ENCODE results near the gene PKIB. TPM values are rescaled to one million over a fixed set of nuclear protein-coding genes. Genes with fewer than 3 reads are reported as not detected.

Gene PKIB
- total RNA-seq, 1 donor from 2014 or later: 202 TPM

- no peaks in the 10 kb centered on the region for H3K36me3 ChIP-seq
- H3K4me1 ChIP-seq: peaks cover 18% of the 10 kb centered on the region
- H3K4me3 ChIP-seq: no peak overlapping the region
- no peak overlapping the region for H3K4me2 ChIP-seq
- H3K27me3 ChIP-seq: no peaks in the 10 kb centered on the region
- H3K9me3 ChIP-seq (ENCODE audit: low read depth): no peaks in the 10 kb centered on the region
- no peaks in the 10 kb centered on the region for H4K20me1 ChIP-seq (ENCODE audit: low read depth)
- Mint-ChIP-seq H3K4me3 (no peak overlapping the region), H3K36me3 (no peaks in the 10 kb centered on the region), H3K4me1 (peaks cover 19% of the 10 kb centered on the region), H3K9me3 (no peaks in the 10 kb centered on the region), H3K27ac (peak overlapping the region; percentile 44), H3K27me3 (ENCODE audit: insufficient read depth, low read depth) (peaks cover 5% of the 10 kb centered on the region)
- H3K27ac ChIP-seq: no peak overlapping the region
- H2AFZ ChIP-seq (replicated peaks): peak overlapping the region; percentile 19
- H3K79me2 ChIP-seq (ENCODE audit: low read depth): no peaks in the 10 kb centered on the region
- no peak overlapping the region for H3K9ac ChIP-seq
- no peak for DNase-seq (ENCODE audit: low spot score)
- TF ChIP-seq, protein P1, sequence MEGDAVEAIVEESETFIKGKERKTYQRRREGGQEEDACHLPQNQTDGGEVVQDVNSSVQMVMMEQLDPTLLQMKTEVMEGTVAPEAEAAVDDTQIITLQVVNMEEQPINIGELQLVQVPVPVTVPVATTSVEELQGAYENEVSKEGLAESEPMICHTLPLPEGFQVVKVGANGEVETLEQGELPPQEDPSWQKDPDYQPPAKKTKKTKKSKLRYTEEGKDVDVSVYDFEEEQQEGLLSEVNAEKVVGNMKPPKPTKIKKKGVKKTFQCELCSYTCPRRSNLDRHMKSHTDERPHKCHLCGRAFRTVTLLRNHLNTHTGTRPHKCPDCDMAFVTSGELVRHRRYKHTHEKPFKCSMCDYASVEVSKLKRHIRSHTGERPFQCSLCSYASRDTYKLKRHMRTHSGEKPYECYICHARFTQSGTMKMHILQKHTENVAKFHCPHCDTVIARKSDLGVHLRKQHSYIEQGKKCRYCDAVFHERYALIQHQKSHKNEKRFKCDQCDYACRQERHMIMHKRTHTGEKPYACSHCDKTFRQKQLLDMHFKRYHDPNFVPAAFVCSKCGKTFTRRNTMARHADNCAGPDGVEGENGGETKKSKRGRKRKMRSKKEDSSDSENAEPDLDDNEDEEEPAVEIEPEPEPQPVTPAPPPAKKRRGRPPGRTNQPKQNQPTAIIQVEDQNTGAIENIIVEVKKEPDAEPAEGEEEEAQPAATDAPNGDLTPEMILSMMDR (IDR thresholded peaks at IDR 0.05): no peak
- no peak for TF ChIP-seq EZH2phosphoT487 (IDR thresholded peaks at IDR 0.05)
- no peak for TF ChIP-seq EZH2 (IDR thresholded peaks at IDR 0.05)
- H3F3A ChIP-seq (ENCODE audit: low read depth): peaks cover 5% of the 10 kb centered on the region
Observed at GRCh38 chr6:122735582-122735981, 125.4 kb downstream of the PKIB start.

DNA sequence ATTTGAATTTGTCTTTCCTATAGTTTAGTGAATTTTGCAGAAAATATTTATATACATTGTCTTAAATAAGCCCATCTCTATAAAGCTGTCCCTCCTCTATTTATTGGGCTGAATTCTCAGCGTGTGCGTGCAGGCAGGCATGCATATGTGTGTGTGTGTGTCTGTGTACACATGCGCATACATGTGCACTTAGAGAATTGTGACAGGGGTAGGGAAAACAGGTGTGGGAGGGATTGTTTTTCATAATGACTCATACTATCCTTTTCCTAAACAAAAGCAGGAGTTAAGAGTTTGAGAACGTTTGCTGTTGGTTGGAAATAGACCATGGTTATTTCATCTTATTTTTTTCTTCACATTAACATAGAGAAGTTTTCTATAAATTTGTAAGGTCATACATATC, 126.0 kb downstream of the PKIB start:
- Mint-ChIP-seq H3K27me3 (ENCODE audit: insufficient read depth, low read depth) (peaks cover 5% of the 10 kb centered on the region), H3K9me3 (peaks cover under 1% of the 10 kb centered on the region), H3K36me3 (no peaks in the 10 kb centered on the region), H3K4me1 (peaks cover 19% of the 10 kb centered on the region), H3K4me3 (no peak overlapping the region), H3K27ac (peak overlapping the region; percentile 62)
- no peak for DNase-seq (ENCODE audit: low spot score)
- no peaks in the 10 kb centered on the region for H3K36me3 ChIP-seq
- no peaks in the 10 kb centered on the region for H3K27me3 ChIP-seq
- no peak overlapping the region for H2AFZ ChIP-seq (replicated peaks)
- H3K79me2 ChIP-seq (ENCODE audit: low read depth): no peaks in the 10 kb centered on the region
- H3K4me2 ChIP-seq: no peak overlapping the region
- no peak overlapping the region for H3K9ac ChIP-seq
- H3K9me3 ChIP-seq (ENCODE audit: low read depth): no peaks in the 10 kb centered on the region
- peaks cover 18% of the 10 kb centered on the region for H3K4me1 ChIP-seq
- H4K20me1 ChIP-seq (ENCODE audit: low read depth): no peaks in the 10 kb centered on the region
- TF ChIP-seq EZH2 (IDR thresholded peaks at IDR 0.05) (no peak), EZH2phosphoT487 (IDR thresholded peaks at IDR 0.05) (no peak)
- TF ChIP-seq, protein P1 (IDR thresholded peaks at IDR 0.05): no peak
- H3F3A ChIP-seq (ENCODE audit: low read depth): peaks cover 5% of the 10 kb centered on the region
- H3K4me3 ChIP-seq: no peak overlapping the region
- H3K27ac ChIP-seq: no peak overlapping the region

- Mint-ChIP-seq H3K4me3 (no peak overlapping the region), H3K36me3 (no peaks in the 10 kb centered on the region), H3K4me1 (peaks cover 19% of the 10 kb centered on the region), H3K27me3 (ENCODE audit: insufficient read depth, low read depth) (peaks cover 5% of the 10 kb centered on the region), H3K9me3 (peaks cover 5% of the 10 kb centered on the region), H3K27ac (no peak overlapping the region)
- Histone ChIP-seq H3K27me3 (no peaks in the 10 kb centered on the region), H3K79me2 (ENCODE audit: low read depth) (no peaks in the 10 kb centered on the region), H3K4me1 (peaks cover 18% of the 10 kb centered on the region), H3K4me2 (no peak overlapping the region), H4K20me1 (ENCODE audit: low read depth) (no peaks in the 10 kb centered on the region), H3K9me3 (ENCODE audit: low read depth) (no peaks in the 10 kb centered on the region), H2AFZ (replicated peaks) (no peak overlapping the region), H3K27ac (no peak overlapping the region), H3K9ac (no peak overlapping the region), H3K4me3 (no peak overlapping the region), H3F3A (ENCODE audit: low read depth) (peaks cover 5% of the 10 kb centered on the region), H3K36me3 (no peaks in the 10 kb centered on the region)
- no peak for TF ChIP-seq EZH2phosphoT487 (IDR thresholded peaks at IDR 0.05)
- TF ChIP-seq, protein P1 (IDR thresholded peaks at IDR 0.05): no peak
- no peak for TF ChIP-seq EZH2 (IDR thresholded peaks at IDR 0.05)
- DNase-seq (ENCODE audit: low spot score): no peak
Observed at GRCh38 chr6:122736616-122737015, 126.4 kb downstream of the PKIB start.

All from neural progenitor cell (in vitro differentiated cells).